GM12891 (cell line): ENCODE results near the gene DFFB.

ENCODE experiments used
- POLR2A ChIP-seq: IDR thresholded peaks from 2 replicates; pipeline ENCODE4 v1.6.1; 2011; ENCODE audit warnings: low read depth, low read length, control low read depth
- POLR2AphosphoS5 ChIP-seq: IDR thresholded peaks from 2 replicates; pipeline ENCODE4 v1.6.1; 2011; ENCODE audit warnings: low read depth, low read length, control low read depth
- SPI1 ChIP-seq: IDR thresholded peaks from 2 replicates; pipeline ENCODE4 v1.6.1; 2011; ENCODE audit warnings: low read depth, low read length, control low read depth
- TAF1 ChIP-seq: IDR thresholded peaks from 2 replicates; pipeline ENCODE4 v1.6.1; 2011; ENCODE audit warnings: low read depth, low read length, control low read depth

GRCh38 chr1:3893190-3893589 lies 35.9 kb downstream of the DFFB start:
- TF ChIP-seq POLR2A (no peak), POLR2AphosphoS5 (no peak), SPI1 (peak; percentile 76), TAF1 (no peak)
